OCI-LY3 (cell line): ENCODE data around the gene VTI1A.

ENCODE experiments used
- EZH2phosphoT487 ChIP-seq: fragments of 200-600 bp; shearing (Covaris generic); IDR thresholded peaks from 2 replicates; pipeline ENCODE4 v1.6.1; 2018; ENCODE audit warnings: antibody characterized with exemption, mixed run types, low read depth
- TF ChIP-seq, protein P1 (sequence below): fragments of 200-600, 300-600 bp; sonication (generic); IDR thresholded peaks from 2 replicates; pipeline ENCODE4 v1.5.1; 2014; ENCODE audit warnings: antibody characterized with exemption, low read length, low read depth

DNA sequence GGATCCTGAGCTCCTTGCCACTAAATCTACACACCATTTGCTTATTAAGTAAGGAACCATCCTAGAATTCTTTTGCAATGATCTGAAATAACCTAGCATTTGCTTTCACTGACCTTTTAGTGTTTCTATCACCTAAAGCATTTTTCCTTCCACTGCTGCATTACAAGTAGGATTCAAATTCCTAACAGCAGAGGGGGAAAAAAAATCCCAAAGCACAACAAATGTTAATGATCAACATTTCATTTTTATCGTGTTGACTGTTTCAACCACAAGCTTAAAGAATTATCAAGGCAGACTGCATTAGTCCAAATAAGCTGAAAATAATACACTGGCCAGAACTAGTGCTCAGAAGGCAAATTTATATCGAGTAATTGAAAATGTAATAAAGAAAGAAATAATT lies 328.4 kb downstream of the VTI1A start:
- TF ChIP-seq, protein P1, sequence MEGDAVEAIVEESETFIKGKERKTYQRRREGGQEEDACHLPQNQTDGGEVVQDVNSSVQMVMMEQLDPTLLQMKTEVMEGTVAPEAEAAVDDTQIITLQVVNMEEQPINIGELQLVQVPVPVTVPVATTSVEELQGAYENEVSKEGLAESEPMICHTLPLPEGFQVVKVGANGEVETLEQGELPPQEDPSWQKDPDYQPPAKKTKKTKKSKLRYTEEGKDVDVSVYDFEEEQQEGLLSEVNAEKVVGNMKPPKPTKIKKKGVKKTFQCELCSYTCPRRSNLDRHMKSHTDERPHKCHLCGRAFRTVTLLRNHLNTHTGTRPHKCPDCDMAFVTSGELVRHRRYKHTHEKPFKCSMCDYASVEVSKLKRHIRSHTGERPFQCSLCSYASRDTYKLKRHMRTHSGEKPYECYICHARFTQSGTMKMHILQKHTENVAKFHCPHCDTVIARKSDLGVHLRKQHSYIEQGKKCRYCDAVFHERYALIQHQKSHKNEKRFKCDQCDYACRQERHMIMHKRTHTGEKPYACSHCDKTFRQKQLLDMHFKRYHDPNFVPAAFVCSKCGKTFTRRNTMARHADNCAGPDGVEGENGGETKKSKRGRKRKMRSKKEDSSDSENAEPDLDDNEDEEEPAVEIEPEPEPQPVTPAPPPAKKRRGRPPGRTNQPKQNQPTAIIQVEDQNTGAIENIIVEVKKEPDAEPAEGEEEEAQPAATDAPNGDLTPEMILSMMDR: no peak
- TF ChIP-seq EZH2phosphoT487: no peak
